Lung (tissue), 12 donors: ENCODE data around the gene OAS1. TPM values are rescaled to one million over a fixed set of nuclear protein-coding genes. Genes with fewer than 3 reads are reported as not detected.

ENCODE experiments used
- ATAC-seq: fragments of 200-7000 bp; cut with Tn5 transposase; one replicate; pipeline ENCODE4 v1.9.1; 2020; ENCODE audit warnings: moderate number of reproducible peaks; ENCODE audit not compliant: insufficient read depth, low FRiP score
- DNase-seq, 3 donors: peaks; one replicate each; pipeline ENCODE4 v3.0.0-alpha.2; 2013 to 2017
- H3K27ac ChIP-seq, 2 donors: one replicate each; pipeline ENCODE4 v1.5.1; 2013; ENCODE audit warnings: mild to moderate bottlenecking in 2 of 2, moderate library complexity in 2 of 2, control low read depth in 1 of 2, inconsistent platforms in 1 of 2, low read depth in 1 of 2, low read length in 1 of 2
- H3K27me3 ChIP-seq, 3 donors: one replicate each; pipeline ENCODE4 v1.5.1; 2013; ENCODE audit warnings: low read length in 2 of 3; ENCODE audit not compliant: control insufficient read depth in 3 of 3, insufficient read depth in 3 of 3
- H3K36me3 ChIP-seq, 4 donors: one replicate each; pipeline ENCODE4 v1.5.1; 2013; ENCODE audit warnings: low read length in 4 of 4, mild to moderate bottlenecking in 1 of 4, moderate library complexity in 1 of 4; ENCODE audit not compliant: control insufficient read depth in 4 of 4, insufficient read depth in 4 of 4
- H3K4me1 ChIP-seq, 5 donors: one replicate each; pipeline ENCODE4 v1.5.1; 2013; ENCODE audit warnings: low read length in 5 of 5, mild to moderate bottlenecking in 2 of 5, moderate library complexity in 1 of 5; ENCODE audit not compliant: control insufficient read depth in 5 of 5, insufficient read depth in 5 of 5
- H3K4me3 ChIP-seq: one replicate; pipeline ENCODE4 v1.5.1; 2013; ENCODE audit warnings: mild to moderate bottlenecking, control low read depth, moderate library complexity
- H3K9ac ChIP-seq, 2 donors: one replicate each; pipeline ENCODE4 v1.5.1; 2013; ENCODE audit warnings: low read length in 2 of 2, control low read depth in 1 of 2; ENCODE audit not compliant: insufficient read depth in 1 of 2
- H3K9me3 ChIP-seq, 4 donors: one replicate each; pipeline ENCODE4 v1.5.1; 2013; ENCODE audit warnings: low read length in 3 of 4, mild to moderate bottlenecking in 1 of 4, moderate library complexity in 1 of 4; ENCODE audit not compliant: control insufficient read depth in 4 of 4, insufficient read depth in 3 of 4
- CTCF ChIP-seq: IDR thresholded peaks from 2 replicates; pipeline ENCODE4 v1.5.1; 2012; ENCODE audit warnings: mild to moderate bottlenecking; ENCODE audit errors: control extremely low read depth, extremely low read depth
- WGBS, 2 donors: extraction: QIAGEN DNeasy Blood & Tissue Kit; methylation state at CpG; one replicate each; pipeline ENCODE4 v1.1.7; 2013; 5-methylcytosine and 5-hydroxymethylcytosine counted together
- polyA plus RNA-seq, 2 donors: library from polyadenylated mRNA; stranded (reverse); fragments of 200-250 nt; gene quantifications; one replicate each; pipeline ENCODE4 v1.2.1, GENCODE V29; 2013
- total RNA-seq, 2 donors: library from RNA; depleted of rRNA in 1 of 2; stranded (reverse); fragments of >200 nt in 1 of 2; gene quantifications; one replicate each; pipeline ENCODE4 v1.2.1, GENCODE V29; 2014 to 2021
- donor health status: control.
- donor health status: control.
- donor health status: Bipolar disorder and iron deficiency.
- donor health status: healthy.
- donor health status: DM: yes; HTN: yes; CAD: no.

Gene OAS1
- total and polyA plus RNA-seq, 4 donors = 14.6 to 40.3 (median 18.5) TPM

GRCh38 chr12:112891093-112892024 lies 15.4 kb upstream of the OAS1 start:
- H3K27me3 ChIP-seq = no peaks in the 10 kb centered on the region
- 74 to 85% methylated on average over 6 of the region's 6 CpGs for WGBS, 2 donors
- H3K36me3 ChIP-seq = no peaks in the 10 kb centered on the region
- no peak overlapping the region for H3K4me3 ChIP-seq
- no peak overlapping the region for H3K9ac ChIP-seq
- H3K27ac ChIP-seq = no peak overlapping the region
- peaks cover 0 to 2% (median 0%) of the 10 kb centered on the region in 4 donors for H3K9me3 ChIP-seq
- DNase-seq (no peak), ATAC-seq (no peak)
- H3K4me1 ChIP-seq = no peaks in the 10 kb centered on the region
- no peak for TF ChIP-seq CTCF

GRCh38 chr12:112892856-112893255 lies 13.9 kb upstream of the OAS1 start:
- H3K27me3 ChIP-seq = peaks cover 0 to 6% (median 0%) of the 10 kb centered on the region in 3 donors
- H3K4me3 ChIP-seq = no peak overlapping the region
- no peak overlapping the region for H3K9ac ChIP-seq
- TF ChIP-seq CTCF = no peak
- no peaks in the 10 kb centered on the region for H3K36me3 ChIP-seq
- ATAC-seq = no peak
- peaks cover 0 to 4% (median 0%) of the 10 kb centered on the region in 4 donors for H3K9me3 ChIP-seq
- H3K27ac ChIP-seq = no peak overlapping the region
- no peaks in the 10 kb centered on the region for H3K4me1 ChIP-seq
- no peak for DNase-seq
- WGBS, 2 donors = 19 to 34% methylated on average over 2 of the region's 2 CpGs

- H3K9me3 ChIP-seq = peaks cover 0 to 4% (median 0%) of the 10 kb centered on the region in 4 donors
- H3K27me3 ChIP-seq = peaks cover 0 to 6% (median under 1%) of the 10 kb centered on the region in 3 donors
- H3K4me3 ChIP-seq = no peak overlapping the region
- no peak overlapping the region for H3K27ac ChIP-seq
- no peaks in the 10 kb centered on the region for H3K4me1 ChIP-seq
- H3K36me3 ChIP-seq = no peaks in the 10 kb centered on the region
- DNase-seq (no peak), ATAC-seq (no peak)
- no peak overlapping the region for H3K9ac ChIP-seq
- no peak for TF ChIP-seq CTCF
Measured at GRCh38 chr12:112894128-112894527, 12.6 kb upstream of the OAS1 start.
